Neutrophil (primary cell): ENCODE measurements around the gene CNGA3.
"Not testable (repeated sequence)": the region's sequence is repeated elsewhere in the genome, so short reads cannot be mapped to it uniquely, and the experiment has no call there.

ENCODE experiments used
- H3K27ac ChIP-seq: fragments of 200-600 bp; sonication (generic); 2 replicates; pipeline ENCODE4 v1.5.1; 2016; ENCODE audit warnings: mild to moderate bottlenecking, moderate library complexity
- H3K27me3 ChIP-seq: fragments of 200-600 bp; sonication (generic); 2 replicates; pipeline ENCODE4 v1.6.0; 2016; ENCODE audit warnings: mild to moderate bottlenecking
- H3K36me3 ChIP-seq: fragments of 200-600 bp; sonication (generic); 2 replicates; pipeline ENCODE4 v1.5.1; 2017
- H3K4me1 ChIP-seq, 2 experiments: fragments of 200-600 bp in 1 of 2; sonication (generic) in 1 of 2; 1 replicate in 1 of 2; 2 replicates in 1 of 2; pipeline versions ENCODE4 v1.5.1 to v1.6.1; 2013 to 2016; ENCODE audit warnings: low read depth in 1 of 2, low read length in 1 of 2, mild to moderate bottlenecking in 1 of 2, moderate library complexity in 1 of 2; ENCODE audit not compliant: control insufficient read depth in 1 of 2, insufficient read depth in 1 of 2
- H3K4me3 ChIP-seq, 2 experiments: fragments of 200-600 bp in 1 of 2; sonication (generic) in 1 of 2; 1 replicate in 1 of 2; 2 replicates in 1 of 2; pipeline ENCODE4 v1.5.1; 2013 to 2016; ENCODE audit warnings: low read depth in 1 of 2, low read length in 1 of 2, mild to moderate bottlenecking in 1 of 2, moderate library complexity in 1 of 2
- H3K9me3 ChIP-seq: fragments of 200-600 bp; sonication (generic); 2 replicates; pipeline ENCODE4 v1.5.1; 2016
- TF ChIP-seq, protein P1 (sequence below): fragments of 200-600 bp; sonication (generic); IDR thresholded peaks from 2 replicates; pipeline ENCODE4 v1.5.1; 2016; ENCODE audit warnings: antibody characterized with exemption

The CNGA3 gene

DNA sequence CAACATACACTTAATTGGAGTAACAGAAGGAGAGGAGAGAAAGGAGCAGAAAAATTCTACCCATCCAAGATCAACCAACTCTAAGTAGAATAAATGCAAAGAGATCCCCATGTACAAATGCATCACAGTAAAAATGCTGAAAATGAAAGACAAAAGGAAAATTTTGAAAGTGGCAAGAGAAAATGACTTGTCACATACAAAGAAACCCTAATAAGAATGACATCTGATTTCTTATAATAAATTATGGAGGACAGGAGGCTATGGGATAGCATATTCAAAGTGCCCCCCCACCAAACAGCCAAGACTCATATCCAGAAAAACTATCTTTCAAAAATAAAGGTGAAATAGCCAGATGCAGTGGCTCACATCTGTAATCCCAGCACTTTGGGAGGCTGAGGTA lies 76.2 kb downstream of the CNGA3 start:
- Histone ChIP-seq H3K4me3 (no peak overlapping the region), H3K27me3 (no peaks in the 10 kb centered on the region), H3K9me3 (no peaks in the 10 kb centered on the region), H3K4me1 (no peaks in the 10 kb centered on the region), H3K36me3 (no peaks in the 10 kb centered on the region), H3K27ac (no peak overlapping the region)
- TF ChIP-seq, protein P1, sequence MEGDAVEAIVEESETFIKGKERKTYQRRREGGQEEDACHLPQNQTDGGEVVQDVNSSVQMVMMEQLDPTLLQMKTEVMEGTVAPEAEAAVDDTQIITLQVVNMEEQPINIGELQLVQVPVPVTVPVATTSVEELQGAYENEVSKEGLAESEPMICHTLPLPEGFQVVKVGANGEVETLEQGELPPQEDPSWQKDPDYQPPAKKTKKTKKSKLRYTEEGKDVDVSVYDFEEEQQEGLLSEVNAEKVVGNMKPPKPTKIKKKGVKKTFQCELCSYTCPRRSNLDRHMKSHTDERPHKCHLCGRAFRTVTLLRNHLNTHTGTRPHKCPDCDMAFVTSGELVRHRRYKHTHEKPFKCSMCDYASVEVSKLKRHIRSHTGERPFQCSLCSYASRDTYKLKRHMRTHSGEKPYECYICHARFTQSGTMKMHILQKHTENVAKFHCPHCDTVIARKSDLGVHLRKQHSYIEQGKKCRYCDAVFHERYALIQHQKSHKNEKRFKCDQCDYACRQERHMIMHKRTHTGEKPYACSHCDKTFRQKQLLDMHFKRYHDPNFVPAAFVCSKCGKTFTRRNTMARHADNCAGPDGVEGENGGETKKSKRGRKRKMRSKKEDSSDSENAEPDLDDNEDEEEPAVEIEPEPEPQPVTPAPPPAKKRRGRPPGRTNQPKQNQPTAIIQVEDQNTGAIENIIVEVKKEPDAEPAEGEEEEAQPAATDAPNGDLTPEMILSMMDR = no peak

DNA sequence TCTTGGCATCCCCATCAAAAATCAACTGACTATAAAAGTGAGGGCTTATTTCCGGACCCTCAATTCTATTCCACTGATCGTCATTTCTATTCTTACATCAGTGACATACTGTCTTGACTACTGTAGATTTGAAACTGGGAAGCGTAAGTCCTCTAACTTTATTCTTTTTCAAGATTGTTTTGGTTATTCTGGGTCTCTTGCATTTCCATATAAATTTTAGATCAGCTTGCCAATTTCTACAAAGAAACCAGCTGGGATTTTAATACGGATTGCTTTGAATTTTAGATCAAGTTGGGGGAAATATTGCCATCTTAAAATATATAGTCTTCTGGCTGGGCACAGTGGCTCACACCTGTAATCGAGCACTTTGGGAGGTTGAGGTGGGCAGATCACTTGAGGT lies 80.5 kb downstream of the CNGA3 start:
- no peaks in the 10 kb centered on the region for H3K4me1 ChIP-seq
- no peak overlapping the region for H3K27ac ChIP-seq
- H3K9me3 ChIP-seq = no peaks in the 10 kb centered on the region
- no peak overlapping the region for H3K4me3 ChIP-seq
- H3K36me3 ChIP-seq = no peaks in the 10 kb centered on the region
- TF ChIP-seq, protein P1 = no peak
- H3K27me3 ChIP-seq = no peaks in the 10 kb centered on the region

DNA sequence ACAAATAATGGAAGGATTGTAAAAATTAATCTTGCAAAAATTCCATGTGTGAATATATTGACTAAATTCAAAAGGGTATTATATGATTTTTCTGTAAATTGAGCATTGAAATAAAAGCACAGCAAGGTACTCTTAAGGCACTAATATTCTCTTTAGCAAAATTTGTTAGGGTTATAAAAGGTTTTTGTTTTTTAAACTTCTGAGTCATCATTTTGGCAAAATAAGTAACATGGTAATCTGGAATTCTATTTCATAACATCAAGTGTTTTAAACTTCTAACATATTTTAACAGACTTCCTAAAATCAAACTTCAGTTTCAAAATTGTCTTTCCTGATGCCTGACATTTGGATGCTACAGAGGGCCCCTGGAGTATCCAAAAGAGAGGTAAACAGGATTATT lies 85.9 kb downstream of the CNGA3 start:
- H3K27me3 ChIP-seq = no peaks in the 10 kb centered on the region
- no peak overlapping the region for H3K4me3 ChIP-seq
- no peaks in the 10 kb centered on the region for H3K4me1 ChIP-seq
- no peak overlapping the region for H3K27ac ChIP-seq
- no peaks in the 10 kb centered on the region for H3K36me3 ChIP-seq
- TF ChIP-seq, protein P1 = no peak
- no peaks in the 10 kb centered on the region for H3K9me3 ChIP-seq

DNA sequence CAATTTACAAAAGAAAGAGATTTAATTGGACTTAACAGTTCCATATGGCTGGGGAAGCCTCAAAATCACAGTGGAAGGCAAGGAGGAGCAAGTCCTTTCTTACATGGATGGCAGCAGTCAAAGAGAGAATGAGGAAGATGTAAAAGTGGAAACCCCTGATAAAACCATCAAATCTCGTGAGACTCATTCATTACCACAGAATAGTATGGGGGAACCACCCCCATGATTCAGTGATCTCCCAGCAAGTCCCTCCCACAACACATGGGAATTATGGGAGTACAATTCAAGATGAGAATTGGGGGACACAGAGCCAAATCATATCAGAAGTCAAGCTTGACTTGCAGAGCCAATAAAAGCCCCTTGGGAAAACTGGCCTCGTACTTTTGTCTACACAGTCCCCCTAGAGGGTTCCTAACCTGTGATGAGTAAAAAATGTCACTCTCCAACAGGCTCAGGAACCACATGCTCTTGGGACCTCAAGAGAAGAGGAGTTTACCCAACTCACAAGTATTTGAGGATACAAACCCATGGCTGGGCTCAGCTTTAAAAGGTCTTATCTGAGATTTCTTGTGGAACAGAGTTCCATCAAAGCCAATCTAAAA lies 87.2 kb downstream of the CNGA3 start:
- Histone ChIP-seq H3K9me3 (no peaks in the 10 kb centered on the region), H3K36me3 (no peaks in the 10 kb centered on the region), H3K27ac (no peak overlapping the region), H3K4me1 (no peaks in the 10 kb centered on the region), H3K4me3 (no peak overlapping the region), H3K27me3 (no peaks in the 10 kb centered on the region)
- TF ChIP-seq, protein P1 = no peak

DNA sequence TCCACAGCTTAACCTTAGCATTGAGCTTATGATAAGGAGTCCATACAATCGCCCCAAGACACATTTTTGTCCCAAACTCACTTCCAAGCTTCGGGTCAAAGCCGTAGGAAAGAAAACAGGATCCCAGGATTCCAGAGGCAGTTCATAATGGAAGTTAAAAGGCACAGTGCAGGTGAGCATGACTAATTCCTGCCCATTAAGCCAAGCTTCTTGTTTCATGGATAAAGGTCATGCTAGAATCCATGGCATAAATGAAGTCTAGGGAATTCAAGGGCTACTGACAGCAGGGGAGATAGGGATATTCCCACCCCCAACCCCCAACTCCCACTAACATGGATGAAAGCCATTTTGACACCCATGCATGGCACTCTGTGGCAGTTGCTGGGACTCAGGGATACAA lies 88.2 kb downstream of the CNGA3 start:
- H3K4me1 ChIP-seq = no peaks in the 10 kb centered on the region
- no peak overlapping the region for H3K4me3 ChIP-seq
- TF ChIP-seq, protein P1 = no peak
- H3K36me3 ChIP-seq = no peaks in the 10 kb centered on the region
- H3K27ac ChIP-seq = no peak overlapping the region
- H3K27me3 ChIP-seq = no peaks in the 10 kb centered on the region
- no peaks in the 10 kb centered on the region for H3K9me3 ChIP-seq

DNA sequence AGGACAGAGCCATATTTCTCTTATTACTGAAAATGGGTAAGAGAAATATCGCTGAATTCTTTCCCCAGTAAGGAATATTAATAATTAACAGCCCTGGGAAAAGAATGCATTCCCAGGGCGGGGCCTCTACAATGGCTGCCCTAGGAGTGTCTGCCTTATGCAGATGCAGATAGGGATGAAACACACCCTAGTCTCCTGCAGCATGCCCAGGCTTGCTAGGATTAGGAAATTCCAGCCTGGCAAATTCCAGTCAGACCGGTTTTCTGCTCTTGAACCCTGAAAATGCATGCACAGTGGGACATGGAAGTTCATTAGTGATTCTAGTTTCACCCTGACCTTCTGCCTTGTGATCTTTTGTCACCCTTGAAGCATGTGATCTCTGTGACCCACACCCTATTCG lies 89.4 kb downstream of the CNGA3 start:
- not testable (repeated sequence) for H3K27ac ChIP-seq, H3K4me3 ChIP-seq, H3K27me3 ChIP-seq, H3K9me3 ChIP-seq, H3K4me1 ChIP-seq, H3K36me3 ChIP-seq
